Central memory CD4-positive, alpha-beta T cell (primary cell): Measurements from ENCODE around the gene NTF4.

Experiments used
- DNase-seq: peaks from one replicate; pipeline ENCODE4 v3.0.0; 2022

Gene NTF4

GRCh38 chr19:49019242-49019932, 45.2 kb downstream of the NTF4 start:
- DNase-seq = peak; percentile 40

GRCh38 chr19:49018388-49019241, 46.0 kb downstream of the NTF4 start:
- peak; percentile 27 for DNase-seq

- DNase-seq = peak; percentile 62
These were observed 46.8 kb downstream of the NTF4 start for GRCh38 chr19:49017666-49018351.

GRCh38 chr19:49017041-49017665, 47.5 kb downstream of the NTF4 start, which contains the start of gene LHB:
TSS of gene LHB (minus strand) at chr19:49017091. CDS start at chr19:49017081, 10 bp downstream.
- DNase-seq = no peak

GRCh38 chr19:49016067-49016839, 48.4 kb downstream of the NTF4 start:
- DNase-seq = no peak

- no peak for DNase-seq
These were observed 49.8 kb downstream of the NTF4 start for GRCh38 chr19:49014870-49015255.

- DNase-seq = no peak
These were observed 50.3 kb downstream of the NTF4 start for GRCh38 chr19:49014123-49014869.

- DNase-seq = no peak
These were observed 53.4 kb downstream of the NTF4 start for GRCh38 chr19:49011194-49011593.
